Heart right ventricle (tissue), 16 donors: ENCODE data around the gene COMT. TPM values are rescaled to one million over a fixed set of nuclear protein-coding genes. Genes with fewer than 3 reads are reported as not detected.

Source experiments
- ATAC-seq, 8 donors: fragments of 200-7000 bp; cut with Tn5 transposase; one replicate each; pipeline ENCODE4 v1.9.1; 2020; ENCODE audit warnings: mild to moderate bottlenecking in 8 of 8, moderate library complexity in 8 of 8, moderate number of reproducible peaks in 1 of 8
- DNase-seq, 2 donors: peaks; one replicate each; pipeline ENCODE4 v3.0.0-alpha.2; 2020
- H3K27ac ChIP-seq, 10 donors: fragments of 200-600 bp; sonication (generic) in 2 of 10; one replicate each; pipeline versions ENCODE4 v1.5.0 to v1.8.0; 2020 to 2022; ENCODE audit warnings: mild to moderate bottlenecking in 3 of 10
- H3K27me3 ChIP-seq, 7 donors: fragments of 200-600 bp; one replicate each; pipeline ENCODE4 v1.8.0; 2021 to 2022; ENCODE audit warnings: mild to moderate bottlenecking in 2 of 7
- H3K36me3 ChIP-seq, 9 donors: fragments of 200-600 bp; sonication (generic) in 1 of 9; one replicate each; pipeline versions ENCODE4 v1.5.0 to v1.8.0; 2020 to 2022; ENCODE audit warnings: mild to moderate bottlenecking in 2 of 9
- H3K4me1 ChIP-seq, 9 donors: fragments of 200-600 bp; sonication (generic) in 1 of 9; one replicate each; pipeline versions ENCODE4 v1.5.0 to v1.8.0; 2020 to 2022; ENCODE audit warnings: mild to moderate bottlenecking in 4 of 9
- H3K4me3 ChIP-seq, 10 donors: fragments of 200-600 bp; sonication (generic) in 2 of 10; one replicate each; pipeline versions ENCODE4 v1.5.0 to v1.8.0; 2020 to 2022; ENCODE audit warnings: mild to moderate bottlenecking in 7 of 10, moderate library complexity in 2 of 10
- H3K9me3 ChIP-seq, 11 donors: fragments of 200-600 bp in 10 of 11; sonication (generic) in 2 of 11; one replicate each; pipeline versions ENCODE4 v1.5.0 to v1.8.0; 2013 to 2022; ENCODE audit warnings: mild to moderate bottlenecking in 2 of 11, control low read depth in 1 of 11, moderate library complexity in 1 of 11
- CTCF ChIP-seq, 9 donors: fragments of 200-600 bp; sonication (generic) in 2 of 9; IDR thresholded peaks; one replicate each; pipeline versions ENCODE4 v1.5.0 to v1.8.0; 2021 to 2022; ENCODE audit warnings: antibody characterized with exemption in 9 of 9, mild to moderate bottlenecking in 5 of 9, moderate library complexity in 1 of 9
- WGBS, 2 donors: extraction: QIAGEN DNeasy Blood & Tissue Kit; methylation state at CpG; one replicate each; pipeline ENCODE4 v1.1.7; 2013; ENCODE audit warnings: inconsistent platforms in 1 of 2; 5-methylcytosine and 5-hydroxymethylcytosine counted together
- intact Hi-C, 10 donors: fragments of 100-400 bp; cut with DNase I; formaldehyde crosslinking; loops; one replicate each; pipeline versions ENCODE4 v1.11.1 to v1.14.2; 2022
- polyA plus RNA-seq, 2 donors: library from polyadenylated mRNA; stranded (reverse); fragments of 200-250 nt; gene quantifications; one replicate each; pipeline ENCODE4 v1.2.3, GENCODE V29; 2013
- total RNA-seq, 10 donors: library from RNA; stranded (reverse); fragmentation: NEBNext Ultra II Directional in 3 of 10; extraction: Animal tissue kit (Norgen Biotek cat#: 25700) in 3 of 10; gene quantifications; one replicate each; pipeline versions ENCODE4 v1.2.1 to v1.2.4, GENCODE V29; 2021 to 2023
- donor health status: Arrhythmogenic right ventricular cardiomyopathy.
- donor health status: ischemic (EF 13 %, LVEDD 7.1; RV severe dilation, severe dysfunction).
- donor health status: healthy with polysubstance abuse.
- donor health status: DM: no; HTN: yes; CAD: no.
- donor health status: DM: no; HTN: no; CAD: no.
- donor health status: ischemic (EF 25% LVEDD 6.9; RV normal size, moderate dysfunction).
- donor health status: ischemic (EF 25% LVEDD 5.7; RV mildly dilated, moderate dysfunction).
- donor health status: healthy.
- donor health status: DM: yes; HTN: yes; CAD: no.
- donor health status: Ischemic cardiomyopathy.
- donor health status: ischemic (EF 35%, LVEDD 5.7; RV mildly dilated, moderate dysfunction).
- donor health status: nonischemic (EF 11% LVEDD 7.7; RV severe dilation, severe dysfunction).
- donor health status: DM: yes; HTN: yes; CAD: no.
- donor health status: PGD.
- donor health status: ischemic (EF 29% LVEDD 5.4; RV normal size, mild dysfunction).
- donor health status: nonischemic (EF 23%, LVEDD 6.1; RV moderate dilation, normal function).

Gene COMT
- total and polyA plus RNA-seq, 12 donors: 42.9 to 273 (median 101) TPM

- peaks cover 0 to 7% (median 0%) of the 10 kb centered on the region in 9 donors for H3K36me3 ChIP-seq
- WGBS, 2 donors: 51 to 53% methylated on average over 11 of the region's 11 CpGs
- peak overlapping the region; percentile 85 to 98 (median 95) for H3K27ac ChIP-seq
- peak overlapping the region in 9 of 10 donors; percentile 68 to 97 (median 90) for H3K4me3 ChIP-seq
- H3K4me1 ChIP-seq: peaks cover 24 to 71% (median 47%) of the 10 kb centered on the region in 9 donors
- H3K27me3 ChIP-seq: no peaks in the 10 kb centered on the region
- peak in 1 of 9 donors; percentile 6 for TF ChIP-seq CTCF (IDR thresholded peaks at IDR 0.05)
- intact Hi-C loops: no loop called here
- ATAC-seq: peak; percentile 9 to 75 (median 52)
- H3K9me3 ChIP-seq: no peaks in the 10 kb centered on the region
- peak in 1 of 2 donors; percentile 30 for DNase-seq
Observed at GRCh38 chr22:19943082-19944026, 1.8 kb downstream of the COMT start.

- peak overlapping the region in 1 of 10 donors; percentile 34 for H3K4me3 ChIP-seq
- peaks cover 21 to 95% (median 39%) of the 10 kb centered on the region in 9 donors for H3K4me1 ChIP-seq
- 80 to 86% methylated on average over 9 of the region's 9 CpGs for WGBS, 2 donors
- intact Hi-C loops: no loop called here
- peak overlapping the region in 8 of 10 donors; percentile 3 to 96 (median 85) for H3K27ac ChIP-seq
- H3K36me3 ChIP-seq: peaks cover 0 to 26% (median 0%) of the 10 kb centered on the region in 9 donors
- ATAC-seq: no peak
- no peak for TF ChIP-seq CTCF (IDR thresholded peaks at IDR 0.05)
- H3K27me3 ChIP-seq: no peaks in the 10 kb centered on the region
- DNase-seq: no peak
- H3K9me3 ChIP-seq: no peaks in the 10 kb centered on the region
Observed at GRCh38 chr22:19948057-19948760, 6.6 kb downstream of the COMT start.

- H3K9me3 ChIP-seq: no peaks in the 10 kb centered on the region
- H3K36me3 ChIP-seq: peaks cover 0 to 26% (median 0%) of the 10 kb centered on the region in 9 donors
- TF ChIP-seq CTCF (IDR thresholded peaks at IDR 0.05): no peak
- ATAC-seq (peak in 2 of 8 donors; percentile 22 to 30), DNase-seq (no peak)
- H3K4me1 ChIP-seq: peaks cover 15 to 86% (median 38%) of the 10 kb centered on the region in 9 donors
- H3K27ac ChIP-seq: peak overlapping the region in 5 of 10 donors; percentile 15 to 59 (median 50)
- H3K4me3 ChIP-seq: no peak overlapping the region
- 59 to 67% methylated on average over 13 of the region's 13 CpGs for WGBS, 2 donors
- intact Hi-C loops: no loop called here
- no peaks in the 10 kb centered on the region for H3K27me3 ChIP-seq
Observed at GRCh38 chr22:19951346-19951745, 9.8 kb downstream of the COMT start.
